ENCODE data around the gene AKT1S1. TPM values are rescaled to one million over a fixed set of nuclear protein-coding genes. Genes with fewer than 3 reads are reported as not detected.
A peak's percentile ranks its signal among the peaks of the same experiment; 100 is the strongest.

The AKT1S1 gene
- total RNA-seq, 4 donors from 2014 or later, result 2.6 to 26.7 (median 5.9) TPM

- Histone ChIP-seq H3K27ac (no peak overlapping the region), H3K27me3 (no peaks in the 10 kb centered on the region), H3K9me3 (no peaks in the 10 kb centered on the region), H3K4me1 (peaks cover 0 to 7% of the 10 kb centered on the region in 2 donors), H3K4me3 (no peak overlapping the region), H3K36me3 (no peaks in the 10 kb centered on the region)
- intact Hi-C loops (cut with DNase I; ENCODE audit: low total_unique reads), result no loop called here
- DNase-seq, result peak in 1 of 2 donors; percentile 15
- TF ChIP-seq CTCF (IDR thresholded peaks at IDR 0.05) (no peak), POLR2A (IDR thresholded peaks at IDR 0.05) (no peak)
Measured at GRCh38 chr19:49882643-49883042, 5.5 kb upstream of the AKT1S1 start.

GRCh38 chr19:49881672-49882394 is 4.7 kb upstream of the AKT1S1 start:
- Histone ChIP-seq H3K36me3 (no peaks in the 10 kb centered on the region), H3K27me3 (no peaks in the 10 kb centered on the region), H3K4me1 (peaks cover 0 to 7% of the 10 kb centered on the region in 2 donors), H3K9me3 (no peaks in the 10 kb centered on the region), H3K4me3 (no peak overlapping the region), H3K27ac (no peak overlapping the region)
- no peak for TF ChIP-seq CTCF (IDR thresholded peaks at IDR 0.05)
- intact Hi-C loops (cut with DNase I; ENCODE audit: low total_unique reads), result no loop called here
- peak in 1 of 2 donors; percentile 14 for DNase-seq

- TF ChIP-seq CTCF (IDR thresholded peaks at IDR 0.05), result no peak
- no peak for TF ChIP-seq POLR2A (IDR thresholded peaks at IDR 0.05)
- peak in 1 of 2 donors; percentile 17 for DNase-seq
- Histone ChIP-seq H3K4me1 (peaks cover 0 to 7% of the 10 kb centered on the region in 2 donors), H3K27ac (no peak overlapping the region), H3K27me3 (no peaks in the 10 kb centered on the region), H3K9me3 (no peaks in the 10 kb centered on the region), H3K36me3 (no peaks in the 10 kb centered on the region), H3K4me3 (no peak overlapping the region)
- intact Hi-C loops (cut with DNase I; ENCODE audit: low total_unique reads), result no loop called here
Measured at GRCh38 chr19:49881186-49881585, 4.0 kb upstream of the AKT1S1 start.

- Histone ChIP-seq H3K4me3 (no peak overlapping the region), H3K9me3 (no peaks in the 10 kb centered on the region), H3K27me3 (no peaks in the 10 kb centered on the region), H3K27ac (no peak overlapping the region), H3K36me3 (no peaks in the 10 kb centered on the region), H3K4me1 (peaks cover 0 to 7% of the 10 kb centered on the region in 2 donors)
- DNase-seq, result peak in 1 of 2 donors; percentile 19
- TF ChIP-seq CTCF (IDR thresholded peaks at IDR 0.05) (no peak), POLR2A (IDR thresholded peaks at IDR 0.05) (no peak)
- intact Hi-C loops (cut with DNase I; ENCODE audit: low total_unique reads), result no loop called here
Measured at GRCh38 chr19:49880162-49880869, 3.2 kb upstream of the AKT1S1 start.
